CD14-positive monocyte (primary cell): Measurements from ENCODE around the gene PLBD1. TPM values are rescaled to one million over a fixed set of nuclear protein-coding genes. Genes with fewer than 3 reads are reported as not detected.

Experiments
- DNase-seq, 3 donors: peaks; one replicate each; pipeline ENCODE4 v3.0.0-alpha.2; 2011 to 2022
- H2AFZ ChIP-seq: 2 replicates; pipeline ENCODE4 v1.6.0; 2012; ENCODE audit warnings: mild to moderate bottlenecking, low read depth, low read length, inconsistent platforms; ENCODE audit not compliant: insufficient read depth, poor library complexity, severe bottlenecking
- H3K27ac ChIP-seq, 2 donors: 1 replicate in 1 of 2; 2 replicates in 1 of 2; pipeline ENCODE4 v1.5.1; 2012 to 2013; ENCODE audit warnings: low read length in 2 of 2, control low read depth in 1 of 2, inconsistent platforms in 1 of 2, low read depth in 1 of 2, mild to moderate bottlenecking in 1 of 2
- H3K27me3 ChIP-seq, 2 donors: one replicate each; pipeline versions ENCODE4 v1.6.0 to v1.6.1; 2011 to 2013; ENCODE audit warnings: low read length in 2 of 2; ENCODE audit not compliant: control insufficient read depth in 2 of 2, insufficient read depth in 2 of 2
- H3K36me3 ChIP-seq, 2 donors: replicated peaks in 1 of 2; 1 replicate in 1 of 2; 2 replicates in 1 of 2; pipeline versions ENCODE4 v1.5.1 to v1.6.1; 2012 to 2013; ENCODE audit warnings: low read length in 2 of 2, control low read depth in 1 of 2, inconsistent platforms in 1 of 2, mild to moderate bottlenecking in 1 of 2; ENCODE audit not compliant: insufficient read depth in 2 of 2, control insufficient read depth in 1 of 2
- H3K4me1 ChIP-seq, 2 donors: 1 replicate in 1 of 2; 2 replicates in 1 of 2; pipeline versions ENCODE4 v1.5.1 to v1.6.1; 2012 to 2013; ENCODE audit warnings: low read length in 2 of 2, control low read depth in 1 of 2, inconsistent platforms in 1 of 2, mild to moderate bottlenecking in 1 of 2, moderate library complexity in 1 of 2; ENCODE audit not compliant: insufficient read depth in 2 of 2, control insufficient read depth in 1 of 2
- H3K4me2 ChIP-seq: replicated peaks from 2 replicates; pipeline ENCODE3; 2012; ENCODE audit warnings: low read length, moderate library complexity, mild to moderate bottlenecking; ENCODE audit not compliant: poor library complexity, severe bottlenecking; ENCODE audit errors: extremely low read depth
- H3K4me3 ChIP-seq, 3 experiments: fragments of 200-600 bp in 1 of 3; sonication (generic) in 1 of 3; replicated peaks in 1 of 3; 1 replicate in 2 of 3; 2 replicates in 1 of 3; pipeline ENCODE4 v1.5.1; 2011 to 2013; ENCODE audit warnings: low read length in 3 of 3, mild to moderate bottlenecking in 3 of 3, control low read depth in 2 of 3, low read depth in 2 of 3, inconsistent platforms in 1 of 3, moderate library complexity in 1 of 3
- H3K79me2 ChIP-seq: 2 replicates; pipeline ENCODE4 v1.6.0; 2012; ENCODE audit warnings: mild to moderate bottlenecking, control low read depth, inconsistent platforms, low read length, moderate library complexity; ENCODE audit not compliant: insufficient read depth
- H3K9ac ChIP-seq: 2 replicates; pipeline ENCODE4 v1.6.0; 2017; ENCODE audit warnings: low read length, mild to moderate bottlenecking; ENCODE audit not compliant: insufficient read depth, poor library complexity, severe bottlenecking
- H3K9me3 ChIP-seq, 2 donors: replicated peaks in 1 of 2; 1 replicate in 1 of 2; 2 replicates in 1 of 2; pipeline versions ENCODE4 v1.5.1 to v1.6.1; 2012 to 2013; ENCODE audit warnings: low read length in 2 of 2, control low read depth in 1 of 2; ENCODE audit not compliant: control insufficient read depth in 1 of 2, insufficient read depth in 1 of 2
- H4K20me1 ChIP-seq: 2 replicates; pipeline ENCODE4 v1.6.0; 2012; ENCODE audit warnings: mild to moderate bottlenecking, low read length, control low read depth, moderate library complexity; ENCODE audit not compliant: insufficient read depth
- H3K27ac Mint-ChIP-seq, 7 donors: one replicate each; pipeline ENCODE4 v1.8.0; 2020; ENCODE audit warnings: mild to moderate bottlenecking in 7 of 7, mixed read lengths in 7 of 7, moderate library complexity in 6 of 7, inconsistent platforms in 2 of 7
- H3K27me3 Mint-ChIP-seq, 3 donors: one replicate each; pipeline ENCODE4 v1.8.0; 2021 to 2022; ENCODE audit warnings: low read depth in 3 of 3, mild to moderate bottlenecking in 3 of 3, mixed read lengths in 3 of 3, moderate library complexity in 3 of 3, inconsistent platforms in 1 of 3
- H3K36me3 Mint-ChIP-seq, 2 donors: one replicate each; pipeline ENCODE4 v1.8.0; 2020; ENCODE audit warnings: mixed read lengths in 2 of 2, inconsistent platforms in 1 of 2, mild to moderate bottlenecking in 1 of 2
- H3K4me1 Mint-ChIP-seq: one replicate; pipeline ENCODE4 v1.8.0; 2020; ENCODE audit warnings: mild to moderate bottlenecking, mixed read lengths
- H3K4me3 Mint-ChIP-seq, 2 donors: one replicate each; pipeline ENCODE4 v1.8.0; 2020; ENCODE audit warnings: mild to moderate bottlenecking in 2 of 2, mixed read lengths in 2 of 2, moderate library complexity in 1 of 2
- H3K9me3 Mint-ChIP-seq, 7 donors: one replicate each; pipeline ENCODE4 v1.8.0; 2020 to 2022; ENCODE audit warnings: mixed read lengths in 7 of 7, mild to moderate bottlenecking in 6 of 7, moderate library complexity in 6 of 7, inconsistent platforms in 2 of 7
- WGBS: methylation state at CpG from one replicate; pipeline ENCODE4 v1.1.5; 2013; ENCODE audit warnings: missing lambda C conversion rate; ENCODE audit not compliant: insufficient coverage; 5-methylcytosine and 5-hydroxymethylcytosine counted together
- intact Hi-C, 2 donors: fragments of 100-400 bp; cut with micrococcal nuclease; formaldehyde crosslinking; loops; one replicate each; pipeline versions ENCODE4 v1.15.0 to v1.15.1; 2023
- polyA plus RNA-seq, 3 donors: library from polyadenylated mRNA; depleted of rRNA in 1 of 3; unstranded in 2 of 3; stranded (reverse) in 1 of 3; fragments of 300-500 nt in 2 of 3; fragments of >200 nt in 1 of 3; fragmentation: Illumina TruSeq in 2 of 3; gene quantifications; 1 replicate in 2 of 3; 2 replicates in 1 of 3; pipeline ENCODE4 v1.2.3, GENCODE V29; 2012 to 2021
- TF ChIP-seq, protein P1 (sequence below): fragments of 200-600 bp; IDR thresholded peaks from one replicate; pipeline ENCODE4 v1.8.0; 2022; ENCODE audit warnings: antibody characterized with exemption, mild to moderate bottlenecking

Gene PLBD1
- polyA plus RNA-seq, 3 donors = 317 to 876 (median 543) TPM

DNA sequence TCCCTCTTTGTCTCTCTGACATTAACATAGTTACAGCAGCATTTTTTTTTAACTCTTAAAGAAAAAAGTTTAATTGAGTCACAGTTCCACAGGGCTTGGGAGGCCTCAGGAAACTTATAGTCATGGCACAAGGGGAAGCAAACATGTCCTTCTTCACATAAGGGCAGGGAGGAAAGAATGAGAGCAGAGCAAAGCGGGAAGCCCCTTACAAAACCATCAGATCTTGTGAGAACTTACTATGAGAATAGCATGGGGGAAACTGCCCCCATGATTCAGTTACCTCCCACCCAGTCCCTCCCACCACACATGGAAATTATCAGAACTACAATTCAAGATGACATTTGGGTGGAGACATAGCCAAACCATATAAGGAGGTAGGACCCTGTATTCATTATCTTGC lies 96.2 kb downstream of the PLBD1 start:
- H3K79me2 ChIP-seq = no peaks in the 10 kb centered on the region
- WGBS = no CpG with 5 or more reads among the region's 1 CpG
- no peak overlapping the region for H3K4me3 ChIP-seq
- H3K4me1 ChIP-seq = no peaks in the 10 kb centered on the region
- no peak for DNase-seq
- peaks cover 64 to 83% of the 10 kb centered on the region in 2 donors for H3K36me3 Mint-ChIP-seq
- H3K27ac Mint-ChIP-seq = peak overlapping the region in 1 of 7 donors; percentile 64
- H3K27me3 ChIP-seq = no peaks in the 10 kb centered on the region
- peaks cover 23 to 50% (median 33%) of the 10 kb centered on the region in 7 donors for H3K9me3 Mint-ChIP-seq
- TF ChIP-seq, protein P1, sequence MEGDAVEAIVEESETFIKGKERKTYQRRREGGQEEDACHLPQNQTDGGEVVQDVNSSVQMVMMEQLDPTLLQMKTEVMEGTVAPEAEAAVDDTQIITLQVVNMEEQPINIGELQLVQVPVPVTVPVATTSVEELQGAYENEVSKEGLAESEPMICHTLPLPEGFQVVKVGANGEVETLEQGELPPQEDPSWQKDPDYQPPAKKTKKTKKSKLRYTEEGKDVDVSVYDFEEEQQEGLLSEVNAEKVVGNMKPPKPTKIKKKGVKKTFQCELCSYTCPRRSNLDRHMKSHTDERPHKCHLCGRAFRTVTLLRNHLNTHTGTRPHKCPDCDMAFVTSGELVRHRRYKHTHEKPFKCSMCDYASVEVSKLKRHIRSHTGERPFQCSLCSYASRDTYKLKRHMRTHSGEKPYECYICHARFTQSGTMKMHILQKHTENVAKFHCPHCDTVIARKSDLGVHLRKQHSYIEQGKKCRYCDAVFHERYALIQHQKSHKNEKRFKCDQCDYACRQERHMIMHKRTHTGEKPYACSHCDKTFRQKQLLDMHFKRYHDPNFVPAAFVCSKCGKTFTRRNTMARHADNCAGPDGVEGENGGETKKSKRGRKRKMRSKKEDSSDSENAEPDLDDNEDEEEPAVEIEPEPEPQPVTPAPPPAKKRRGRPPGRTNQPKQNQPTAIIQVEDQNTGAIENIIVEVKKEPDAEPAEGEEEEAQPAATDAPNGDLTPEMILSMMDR = no peak
- H3K4me3 Mint-ChIP-seq = no peak overlapping the region
- H3K4me1 Mint-ChIP-seq = no peaks in the 10 kb centered on the region
- H4K20me1 ChIP-seq = peaks cover 4% of the 10 kb centered on the region
- no peaks in the 10 kb centered on the region for H3K27me3 Mint-ChIP-seq
- intact Hi-C loops = no loop called here
- H3K4me2 ChIP-seq = no peak overlapping the region
- H3K9ac ChIP-seq = no peak overlapping the region
- peaks cover 13 to 53% of the 10 kb centered on the region in 2 donors for H3K9me3 ChIP-seq
- H3K36me3 ChIP-seq = peaks cover 76 to 97% of the 10 kb centered on the region in 2 donors
- no peak overlapping the region for H2AFZ ChIP-seq
- H3K27ac ChIP-seq = no peak overlapping the region

DNA sequence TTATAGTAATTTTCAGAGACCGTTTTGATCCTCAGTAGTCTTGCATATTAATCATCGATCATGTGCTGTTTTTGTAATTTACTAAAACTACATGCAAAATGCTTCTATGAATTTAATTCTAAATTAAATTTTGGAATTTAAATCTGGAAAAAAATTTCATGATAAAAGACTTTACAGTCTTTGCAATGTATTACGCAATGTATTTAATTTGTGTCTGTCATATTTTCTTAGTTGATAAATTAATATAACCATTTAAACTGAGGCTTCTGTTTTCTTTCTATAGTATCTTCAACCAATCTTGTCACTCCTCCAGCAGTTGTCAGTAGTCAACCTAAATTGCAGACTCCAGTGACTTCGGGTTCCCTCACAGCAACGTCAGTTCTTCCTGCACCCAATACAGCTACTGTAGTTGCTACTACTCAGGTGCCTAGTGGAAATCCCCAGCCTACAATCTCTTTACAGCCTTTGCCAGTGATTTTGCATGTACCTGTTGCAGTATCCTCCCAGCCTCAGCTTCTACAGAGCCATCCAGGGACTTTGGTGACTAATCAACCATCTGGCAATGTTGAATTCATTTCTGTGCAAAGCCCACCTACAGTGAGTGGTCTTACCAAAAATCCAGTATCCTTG lies 107.4 kb downstream of the PLBD1 start:
- no peaks in the 10 kb centered on the region for H3K27me3 Mint-ChIP-seq
- WGBS = 97% methylated on average over 2 of the region's 5 CpGs
- Histone ChIP-seq H3K27ac (peak overlapping the region in 1 of 2 donors; percentile 10), H3K27me3 (no peaks in the 10 kb centered on the region), H4K20me1 (peaks cover 43% of the 10 kb centered on the region), H3K4me3 (no peak overlapping the region), H3K9ac (no peak overlapping the region), H3K79me2 (peaks cover 7% of the 10 kb centered on the region), H3K4me2 (no peak overlapping the region), H3K4me1 (no peaks in the 10 kb centered on the region), H3K36me3 (peaks cover 75 to 87% of the 10 kb centered on the region in 2 donors), H3K9me3 (no peaks in the 10 kb centered on the region), H2AFZ (no peak overlapping the region)
- no peak for DNase-seq
- intact Hi-C loops = no loop called here
- TF ChIP-seq, protein P1 = no peak
- H3K27ac Mint-ChIP-seq = no peak overlapping the region
- H3K9me3 Mint-ChIP-seq = peaks cover 0 to 1% (median 0%) of the 10 kb centered on the region in 7 donors
- H3K36me3 Mint-ChIP-seq = peaks cover 58 to 66% of the 10 kb centered on the region in 2 donors
- H3K4me3 Mint-ChIP-seq = no peak overlapping the region
- H3K4me1 Mint-ChIP-seq = no peaks in the 10 kb centered on the region
